Measurements from ENCODE around the gene THPO. TPM values are rescaled to one million over a fixed set of nuclear protein-coding genes. Genes with fewer than 3 reads are reported as not detected.

The THPO gene
- total RNA-seq, 4 donors from 2014 or later = 0.40 to 1.3 (median 0.64) TPM

DNA sequence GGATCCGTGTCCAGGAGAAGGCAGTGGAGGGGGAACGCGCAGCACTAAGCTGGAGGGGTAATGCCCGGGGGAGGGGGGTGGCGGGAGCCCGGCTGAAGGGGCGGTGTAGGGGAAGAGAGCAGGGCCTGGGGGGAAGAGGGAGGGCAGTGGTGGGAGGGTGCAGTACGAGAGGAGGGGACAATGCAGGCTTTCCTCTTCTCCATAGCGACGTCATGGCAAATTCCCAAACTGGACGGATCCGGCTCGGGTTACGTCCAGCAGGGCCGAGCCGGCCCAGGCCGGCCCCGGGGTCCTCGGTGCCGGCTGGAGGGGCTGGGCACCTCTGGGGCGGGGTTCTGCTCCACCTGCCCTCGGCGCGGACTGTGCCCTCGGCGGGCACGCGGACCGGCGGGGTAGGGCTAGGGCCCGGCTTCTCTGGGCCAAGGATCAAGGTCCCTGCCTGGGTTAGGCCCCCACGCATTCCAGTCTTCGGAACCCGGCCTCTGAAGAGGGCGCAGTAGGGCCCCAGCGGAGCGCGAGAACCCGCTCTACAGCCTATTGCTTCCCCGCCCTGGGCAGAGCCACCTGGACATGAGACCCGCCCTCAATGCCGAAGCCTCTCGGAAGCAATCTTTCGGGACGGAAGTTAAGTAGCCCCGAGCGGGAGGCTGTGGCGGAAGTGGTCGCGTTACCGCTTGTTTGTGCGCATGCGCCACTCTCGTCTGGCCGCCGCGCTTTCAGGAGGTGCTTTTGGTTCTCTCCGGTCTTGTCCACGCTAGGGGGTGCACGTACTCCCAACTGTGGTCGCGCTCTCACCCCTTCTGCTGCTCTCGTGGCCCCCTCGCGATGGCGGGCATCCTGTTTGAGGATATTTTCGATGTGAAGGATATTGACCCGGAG, 15.1 kb downstream of the THPO start:
- Histone ChIP-seq H3K9me3 (no peaks in the 10 kb centered on the region), H3K27me3 (no peaks in the 10 kb centered on the region), H3K27ac (replicated peaks in 1 of 4) (peak overlapping the region; percentile 96 to 99 (median 99)), H3K36me3 (peaks cover 8 to 37% (median 31%) of the 10 kb centered on the region in 4 donors), H3K4me3 (peak overlapping the region; percentile 73 to 92 (median 86)), H3K4me1 (peaks cover 21 to 42% (median 36%) of the 10 kb centered on the region in 4 donors)
- WGBS = under 1% methylated on average over 49 of the region's 68 CpGs
- DNase-seq (ENCODE audit: extremely low spot score) = peak; percentile 98
- intact Hi-C loops (cut with DNase I) = no loop called here
- TF ChIP-seq POLR2AphosphoS5 (IDR thresholded peaks at IDR 0.05) = peak; percentile 92 to 96
- no peak for TF ChIP-seq EP300 (IDR thresholded peaks at IDR 0.05)
- peak; percentile 45 to 60 (median 59) for TF ChIP-seq CTCF (IDR thresholded peaks at IDR 0.05)
- TF ChIP-seq POLR2A (IDR thresholded peaks at IDR 0.05; ENCODE audit: low read depth) = peak; percentile 54

- DNase-seq (ENCODE audit: extremely low spot score) = peak; percentile 93
- peak overlapping the region; percentile 73 to 92 (median 86) for H3K4me3 ChIP-seq
- under 1% methylated on average over 28 of the region's 38 CpGs for WGBS
- H3K27ac ChIP-seq (replicated peaks in 1 of 4) = peak overlapping the region; percentile 96 to 99 (median 99)
- TF ChIP-seq POLR2AphosphoS5 (IDR thresholded peaks at IDR 0.05) = peak in 1 of 2 donors; percentile 37
- TF ChIP-seq CTCF (IDR thresholded peaks at IDR 0.05) = no peak
- intact Hi-C loops (cut with DNase I) = no loop called here
- peaks cover 6 to 37% (median 30%) of the 10 kb centered on the region in 4 donors for H3K36me3 ChIP-seq
- H3K9me3 ChIP-seq = no peaks in the 10 kb centered on the region
- H3K27me3 ChIP-seq = no peaks in the 10 kb centered on the region
- peaks cover 21 to 42% (median 36%) of the 10 kb centered on the region in 4 donors for H3K4me1 ChIP-seq
Observed at GRCh38 chr3:184361932-184362667, 15.9 kb downstream of the THPO start.

GRCh38 chr3:184361532-184361931, 16.5 kb downstream of the THPO start, which contains the start of the genes CLCN2 and POLR2H:
Gene CLCN2, minus strand, starts transcription at chr3:184361605. Its CDS starts 126 bp downstream, at chr3:184361479.
Gene POLR2H, plus strand, starts transcription at chr3:184361710. Its CDS starts 1,783 bp downstream, at chr3:184363493.
- TF ChIP-seq POLR2A (IDR thresholded peaks at IDR 0.05; ENCODE audit: low read depth) = no peak
- no peak for TF ChIP-seq CTCF (IDR thresholded peaks at IDR 0.05)
- peak; percentile 49 to 71 for TF ChIP-seq POLR2AphosphoS5 (IDR thresholded peaks at IDR 0.05)
- no peak for TF ChIP-seq EP300 (IDR thresholded peaks at IDR 0.05)
- intact Hi-C loops (cut with DNase I) = no loop called here
- Histone ChIP-seq H3K4me1 (peaks cover 21 to 42% (median 36%) of the 10 kb centered on the region in 4 donors), H3K9me3 (no peaks in the 10 kb centered on the region), H3K4me3 (peak within 1 kb of the TSS; percentile 73 to 92 (median 86)), H3K27me3 (no peaks in the 10 kb centered on the region), H3K27ac (replicated peaks in 1 of 4) (peak within 1 kb of the TSS; percentile 96 to 99 (median 99)), H3K36me3 (peaks cover under 1 to 37% (median 27%) of the 10 kb centered on the region in 4 donors)
- DNase-seq (ENCODE audit: extremely low spot score) = no peak
- no CpG with 5 or more reads among the region's 56 CpGs for WGBS

DNA sequence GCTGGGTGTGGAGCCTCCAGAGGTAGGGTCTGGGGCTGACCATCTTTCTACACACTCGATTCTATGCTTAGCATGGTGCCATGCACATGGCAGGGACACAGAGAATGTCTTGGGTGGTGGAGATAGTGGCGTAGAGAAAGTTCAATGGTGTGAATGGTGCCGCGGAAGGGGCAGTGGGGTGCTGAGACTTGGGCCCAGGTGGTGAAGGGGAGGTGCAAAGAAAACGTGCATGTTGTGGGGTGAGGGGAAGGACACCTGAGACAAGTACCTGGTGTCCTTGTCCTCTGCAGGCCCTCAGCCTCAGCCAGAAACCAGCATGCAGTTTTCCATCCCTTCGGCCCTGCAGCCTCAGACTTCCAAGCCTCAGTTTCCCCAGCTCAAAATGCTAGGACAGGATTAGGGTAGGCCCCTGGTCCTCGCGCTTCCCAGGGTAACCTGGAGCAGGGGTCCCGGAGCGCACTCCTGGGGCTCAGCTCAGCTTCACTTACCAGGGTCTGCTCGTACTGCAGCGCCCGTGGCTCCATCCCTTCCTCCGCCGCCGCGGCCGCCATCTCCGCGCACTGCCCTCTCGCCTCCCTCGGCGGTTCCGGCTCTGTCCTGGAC, 17.0 kb downstream of the THPO start:
- H3K4me3 ChIP-seq = peak overlapping the region; percentile 73 to 92 (median 86)
- peaks cover 21 to 42% (median 36%) of the 10 kb centered on the region in 4 donors for H3K4me1 ChIP-seq
- peaks cover 0 to 37% (median 24%) of the 10 kb centered on the region in 4 donors for H3K36me3 ChIP-seq
- H3K27ac ChIP-seq (replicated peaks in 1 of 4) = peak overlapping the region; percentile 96 to 99 (median 99)
- H3K9me3 ChIP-seq = no peaks in the 10 kb centered on the region
- intact Hi-C loops (cut with DNase I) = no loop called here
- no peak for DNase-seq (ENCODE audit: extremely low spot score)
- TF ChIP-seq EP300 (IDR thresholded peaks at IDR 0.05) (no peak), POLR2AphosphoS5 (IDR thresholded peaks at IDR 0.05) (no peak), CTCF (IDR thresholded peaks at IDR 0.05) (no peak), POLR2A (IDR thresholded peaks at IDR 0.05; ENCODE audit: low read depth) (no peak)
- 39% methylated on average over 5 of the region's 24 CpGs for WGBS
- H3K27me3 ChIP-seq = no peaks in the 10 kb centered on the region

Data from esophagus muscularis mucosa (tissue), 4 donors.